Measurements from ENCODE around the gene AMDHD2. TPM values are rescaled to one million over a fixed set of nuclear protein-coding genes. Genes with fewer than 3 reads are reported as not detected.
A peak's percentile ranks its signal among the peaks of the same experiment; 100 is the strongest.

The AMDHD2 gene
- total and polyA plus RNA-seq, 10 donors: 37.8 to 94.0 (median 70.6) TPM

DNA sequence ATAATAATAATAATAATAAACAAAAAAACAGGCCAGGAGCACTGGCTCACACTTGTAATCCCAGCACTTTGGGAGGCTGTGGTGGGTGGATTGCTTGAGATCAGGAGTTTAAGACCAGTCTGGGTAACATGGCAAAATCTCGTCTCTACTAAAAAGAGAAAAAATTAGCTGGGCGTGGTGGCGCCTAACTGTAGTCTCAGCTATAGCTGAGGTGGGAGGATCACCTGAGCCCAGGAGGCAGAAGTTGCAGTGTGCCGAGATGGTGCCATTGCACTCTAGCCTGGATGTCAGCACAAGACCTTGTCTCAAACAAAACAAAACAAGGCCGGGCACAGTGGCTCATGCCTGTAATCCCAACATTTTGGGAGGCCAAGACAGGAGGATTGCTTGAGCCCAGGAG lies 25.1 kb upstream of the AMDHD2 start:
- Histone ChIP-seq H3K27me3 (replicated peaks in 1 of 7) (no peaks in the 10 kb centered on the region), H3K4me1 (peaks cover 0 to 16% (median 5%) of the 10 kb centered on the region in 6 donors), H3K4me3 (no peak overlapping the region), H3K9me3 (no peaks in the 10 kb centered on the region), H3K27ac (no peak overlapping the region), H3K36me3 (peaks cover 0 to 51% (median 17%) of the 10 kb centered on the region in 6 donors)
- WGBS, 5 donors: 93 to 95% (median 95%) methylated on average over 5 of the region's 5 CpGs
- intact Hi-C loops (cut with DNase I; ENCODE audit: low total_unique reads): loop anchor here (10.0 kb wide), 1 partner anchor 60 kb away; no protein-coding TSS in a partner anchor
- TF ChIP-seq POLR2A (IDR thresholded peaks at IDR 0.05): no peak
- no peak for TF ChIP-seq POLR2AphosphoS5 (IDR thresholded peaks at IDR 0.05)
- TF ChIP-seq, protein P1, sequence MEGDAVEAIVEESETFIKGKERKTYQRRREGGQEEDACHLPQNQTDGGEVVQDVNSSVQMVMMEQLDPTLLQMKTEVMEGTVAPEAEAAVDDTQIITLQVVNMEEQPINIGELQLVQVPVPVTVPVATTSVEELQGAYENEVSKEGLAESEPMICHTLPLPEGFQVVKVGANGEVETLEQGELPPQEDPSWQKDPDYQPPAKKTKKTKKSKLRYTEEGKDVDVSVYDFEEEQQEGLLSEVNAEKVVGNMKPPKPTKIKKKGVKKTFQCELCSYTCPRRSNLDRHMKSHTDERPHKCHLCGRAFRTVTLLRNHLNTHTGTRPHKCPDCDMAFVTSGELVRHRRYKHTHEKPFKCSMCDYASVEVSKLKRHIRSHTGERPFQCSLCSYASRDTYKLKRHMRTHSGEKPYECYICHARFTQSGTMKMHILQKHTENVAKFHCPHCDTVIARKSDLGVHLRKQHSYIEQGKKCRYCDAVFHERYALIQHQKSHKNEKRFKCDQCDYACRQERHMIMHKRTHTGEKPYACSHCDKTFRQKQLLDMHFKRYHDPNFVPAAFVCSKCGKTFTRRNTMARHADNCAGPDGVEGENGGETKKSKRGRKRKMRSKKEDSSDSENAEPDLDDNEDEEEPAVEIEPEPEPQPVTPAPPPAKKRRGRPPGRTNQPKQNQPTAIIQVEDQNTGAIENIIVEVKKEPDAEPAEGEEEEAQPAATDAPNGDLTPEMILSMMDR (IDR thresholded peaks at IDR 0.05 in 8 of 11, conservative IDR thresholded peaks at IDR 0.05 in 3 of 11): no peak
- no peak for DNase-seq

DNA sequence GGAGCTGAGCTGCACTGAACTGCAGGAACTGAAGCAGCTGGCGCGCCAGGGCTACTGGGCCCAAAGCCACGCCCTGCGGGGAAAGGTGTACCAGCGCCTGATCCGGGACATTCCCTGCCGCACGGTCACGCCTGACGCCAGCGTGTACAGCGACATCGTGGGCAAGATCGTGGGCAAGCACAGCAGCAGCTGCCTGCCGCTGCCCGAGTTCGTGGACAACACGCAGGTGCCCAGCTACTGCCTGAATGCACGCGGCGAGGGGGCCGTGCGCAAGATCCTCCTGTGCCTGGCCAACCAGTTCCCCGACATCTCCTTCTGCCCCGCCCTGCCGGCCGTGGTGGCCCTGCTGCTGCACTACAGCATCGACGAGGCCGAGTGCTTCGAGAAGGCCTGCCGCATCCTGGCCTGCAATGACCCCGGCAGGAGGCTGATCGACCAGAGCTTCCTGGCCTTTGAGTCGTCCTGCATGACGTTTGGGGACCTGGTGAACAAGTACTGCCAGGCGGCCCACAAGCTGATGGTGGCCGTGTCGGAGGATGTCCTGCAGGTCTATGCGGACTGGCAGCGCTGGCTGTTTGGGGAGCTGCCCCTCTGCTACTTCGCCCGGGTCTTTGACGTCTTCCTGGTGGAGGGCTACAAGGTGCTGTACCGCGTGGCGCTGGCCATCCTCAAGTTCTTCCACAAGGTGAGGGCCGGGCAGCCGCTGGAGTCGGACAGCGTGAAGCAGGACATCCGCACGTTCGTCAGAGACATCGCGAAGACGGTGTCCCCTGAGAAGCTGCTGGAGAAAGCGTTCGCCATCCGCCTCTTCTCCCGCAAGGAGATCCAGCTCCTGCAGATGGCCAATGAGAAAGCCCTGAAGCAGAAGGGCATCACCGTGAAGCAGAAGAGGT lies 23.7 kb upstream of the AMDHD2 start:
- H3K4me1 ChIP-seq: peaks cover 5 to 26% (median 10%) of the 10 kb centered on the region in 6 donors
- H3K36me3 ChIP-seq: peaks cover 0 to 47% (median 17%) of the 10 kb centered on the region in 6 donors
- H3K4me3 ChIP-seq: no peak overlapping the region
- no peak for TF ChIP-seq POLR2A (IDR thresholded peaks at IDR 0.05)
- TF ChIP-seq, protein P1 (IDR thresholded peaks at IDR 0.05 in 8 of 11, conservative IDR thresholded peaks at IDR 0.05 in 3 of 11): no peak
- TF ChIP-seq POLR2AphosphoS5 (IDR thresholded peaks at IDR 0.05): no peak
- H3K27ac ChIP-seq: no peak overlapping the region
- no peaks in the 10 kb centered on the region for H3K27me3 ChIP-seq (replicated peaks in 1 of 7)
- DNase-seq: peak; percentile 69
- WGBS, 5 donors: 92 to 96% (median 95%) methylated on average over 35 to 62 of the region's 62 CpGs
- no peaks in the 10 kb centered on the region for H3K9me3 ChIP-seq
- intact Hi-C loops (cut with DNase I; ENCODE audit: low total_unique reads): loop anchor here (10.0 kb wide), 1 partner anchor 62 kb away; no protein-coding TSS in a partner anchor

DNA sequence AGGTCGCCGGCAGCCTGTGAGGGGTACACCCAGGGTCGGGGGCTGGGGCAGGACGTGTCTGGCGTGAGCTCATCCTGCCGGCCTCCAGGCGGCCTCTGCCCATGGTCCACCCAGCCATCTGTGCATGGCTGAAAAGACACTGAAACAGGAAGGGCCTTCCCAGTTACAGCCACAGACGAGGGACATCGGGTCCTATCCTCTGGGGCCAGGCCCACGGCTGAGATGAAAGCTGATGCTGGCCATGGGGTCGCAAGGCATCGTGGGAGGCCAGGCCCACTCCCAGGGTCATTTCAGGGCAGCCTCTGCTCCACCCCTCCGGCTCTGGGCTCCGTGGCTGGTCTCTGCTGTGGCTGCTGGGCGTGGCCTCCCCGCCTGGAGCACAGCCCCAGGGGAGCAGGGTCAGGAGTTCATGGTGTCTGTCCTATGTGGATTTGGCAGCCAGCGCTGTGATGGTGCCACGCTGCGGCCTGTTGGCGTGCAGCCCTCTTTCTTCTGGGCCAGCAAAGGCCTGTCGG lies 23.0 kb upstream of the AMDHD2 start:
- TF ChIP-seq POLR2AphosphoS5 (IDR thresholded peaks at IDR 0.05) (peak in 2 of 3 donors; percentile 23 to 58), POLR2A (IDR thresholded peaks at IDR 0.05) (no peak)
- Histone ChIP-seq H3K27ac (peak overlapping the region in 1 of 8 donors; percentile 21), H3K9me3 (no peaks in the 10 kb centered on the region), H3K4me1 (peaks cover 10 to 33% (median 16%) of the 10 kb centered on the region in 6 donors), H3K4me3 (no peak overlapping the region), H3K27me3 (replicated peaks in 1 of 7) (no peaks in the 10 kb centered on the region), H3K36me3 (peaks cover 0 to 47% (median 17%) of the 10 kb centered on the region in 6 donors)
- WGBS, 5 donors: 60 to 80% (median 74%) methylated on average over 12 to 21 of the region's 21 CpGs
- DNase-seq: peak; percentile 72
- intact Hi-C loops (cut with DNase I; ENCODE audit: low total_unique reads): loop anchor here (10.0 kb wide), 1 partner anchor 62 kb away; no protein-coding TSS in a partner anchor

DNA sequence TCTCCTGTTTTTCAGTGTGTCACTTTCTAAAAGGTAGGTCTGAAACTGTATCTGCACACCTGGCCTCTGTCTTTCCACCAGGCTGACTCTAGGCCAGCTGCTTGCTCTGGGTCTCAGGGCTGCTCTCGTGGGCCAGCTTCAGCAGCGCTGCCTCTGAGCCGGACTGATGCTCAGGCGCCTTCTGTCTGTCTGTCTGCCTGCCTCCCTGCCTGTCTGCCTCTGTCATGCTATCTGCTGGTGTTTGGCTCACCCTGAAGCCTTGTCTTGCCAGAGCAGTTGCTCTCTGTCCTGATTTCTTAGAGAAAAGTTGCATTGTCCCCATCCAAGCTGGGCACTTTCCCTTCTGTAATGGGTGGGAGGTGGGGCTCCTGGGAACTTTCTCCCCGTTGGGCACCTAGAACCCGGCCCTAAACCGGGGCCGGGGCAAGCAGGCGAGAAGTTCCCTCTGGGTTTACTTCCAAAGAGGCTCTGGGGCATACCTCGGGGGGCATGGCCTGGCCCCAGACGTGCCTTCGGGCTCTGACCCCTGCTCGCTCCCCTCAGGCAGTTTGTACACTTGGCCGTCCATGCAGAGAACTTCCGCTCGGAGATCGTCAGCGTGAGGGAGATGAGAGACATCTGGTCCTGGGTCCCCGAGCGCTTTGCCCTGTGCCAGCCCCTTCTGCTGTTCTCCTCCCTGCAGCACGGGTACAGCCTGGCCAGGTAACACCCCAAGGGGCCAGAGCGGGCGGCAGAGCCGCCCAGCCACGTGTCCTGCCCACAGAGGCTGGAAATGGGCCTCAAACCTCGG lies 22.3 kb upstream of the AMDHD2 start:
- DNase-seq: peak; percentile 60
- Histone ChIP-seq H3K27ac (no peak overlapping the region), H3K4me1 (peaks cover 10 to 40% (median 21%) of the 10 kb centered on the region in 6 donors), H3K4me3 (no peak overlapping the region), H3K36me3 (peaks cover 0 to 47% (median 17%) of the 10 kb centered on the region in 6 donors), H3K9me3 (no peaks in the 10 kb centered on the region), H3K27me3 (replicated peaks in 1 of 7) (no peaks in the 10 kb centered on the region)
- 84 to 89% (median 88%) methylated on average over 18 to 26 of the region's 26 CpGs for WGBS, 5 donors
- TF ChIP-seq, protein P1 (IDR thresholded peaks at IDR 0.05 in 8 of 11, conservative IDR thresholded peaks at IDR 0.05 in 3 of 11): no peak
- TF ChIP-seq POLR2A (IDR thresholded peaks at IDR 0.05) (no peak), POLR2AphosphoS5 (IDR thresholded peaks at IDR 0.05) (no peak)
- intact Hi-C loops (cut with DNase I; ENCODE audit: low total_unique reads): loop anchor here (10.0 kb wide), 1 partner anchor 63 kb away; no protein-coding TSS in a partner anchor
